HepG2 (cell line): ENCODE results near the gene CHM. TPM values are rescaled to one million over a fixed set of nuclear protein-coding genes. Genes with fewer than 3 reads are reported as not detected.

ENCODE experiments used
- ATAC-seq: fragments of 200-7000 bp; cut with Tn5 transposase; 3 replicates; pipeline ENCODE4 v1.9.1; 2020; ENCODE audit warnings: mild to moderate bottlenecking, moderate library complexity
- BruUV-seq: library from RNA; stranded (reverse); fragments of 400-500 nt; replicated peaks from 2 replicates; lab custom pipeline; 2021; lab: Mats Ljungman, UMichigan
- CTCF ChIA-PET: fragments of 300-600 bp; formaldehyde crosslinking; extraction: SDS; loops from one replicate; lab custom pipeline; 2021; ENCODE audit warnings: low total read pairs, inconsistent platforms, low intra/inter-chr PET ratio; lab: Yijun Ruan, JAX
- POLR2A ChIA-PET: fragments of 350-600 bp; sonication (Branson Sonifier 250); formaldehyde crosslinking; loops from one replicate; lab custom pipeline; 2020; ENCODE audit warnings: antibody characterized with exemption, inconsistent platforms; lab: Yijun Ruan, JAX
- DNase-seq: peaks from one replicate; pipeline ENCODE4 v3.0.0-alpha.2; 2015; ENCODE audit warnings: low spot score
- FAIRE-seq: peaks from 3 replicates; lab custom pipeline; 2011; peaks lifted over from hg19 to GRCh38; lab: Jason Lieb, UNC
- H2AFZ ChIP-seq: one replicate; pipeline ENCODE4 v1.6.1; 2011; ENCODE audit warnings: low read length, inconsistent platforms
- H3K27ac ChIP-seq: fragments of 300-600 bp; 3 replicates; pipeline ENCODE4 v1.8.0; 2011; ENCODE audit warnings: mixed run types, mild to moderate bottlenecking, mixed read lengths, low read length, inconsistent platforms; ENCODE audit not compliant: insufficient read depth; ENCODE audit errors: extremely low read length
- H3K27me3 ChIP-seq, 2 experiments: fragments of 200-600 bp in 1 of 2; 2 replicates in 1 of 2; 3 replicates in 1 of 2; pipeline versions ENCODE4 v1.6.0 to v1.8.0; 2011; ENCODE audit warnings: low read length in 2 of 2, mild to moderate bottlenecking in 2 of 2, moderate library complexity in 2 of 2, inconsistent platforms in 1 of 2; ENCODE audit not compliant: insufficient read depth in 2 of 2, control insufficient read depth in 1 of 2
- H3K36me3 ChIP-seq, 2 experiments: fragments of 200-600 bp in 1 of 2; replicated peaks in 1 of 2; 2 replicates in 1 of 2; 3 replicates in 1 of 2; pipeline versions ENCODE4 v1.5.1 to v1.8.0; 2011; ENCODE audit warnings: low read length in 2 of 2, inconsistent platforms in 1 of 2; ENCODE audit not compliant: insufficient read depth in 2 of 2, control insufficient read depth in 1 of 2
- H3K4me1 ChIP-seq: 2 replicates; pipeline ENCODE4 v1.5.1; 2012; ENCODE audit warnings: low read length, inconsistent platforms; ENCODE audit not compliant: insufficient read depth
- H3K4me2 ChIP-seq: 2 replicates; pipeline ENCODE4 v1.6.0; 2011; ENCODE audit warnings: low read depth, low read length, inconsistent platforms
- H3K4me3 ChIP-seq, 3 experiments: fragments of 200-600 bp in 1 of 3; sonication (generic), shearing (Covaris generic) in 1 of 3; replicated peaks in 1 of 3; 2 replicates each; pipeline ENCODE4 v1.5.1; 2011 to 2016; ENCODE audit warnings: low read length in 3 of 3, inconsistent platforms in 2 of 3, low read depth in 2 of 3, mild to moderate bottlenecking in 2 of 3, control low read depth in 1 of 3, mixed read lengths in 1 of 3; ENCODE audit not compliant: insufficient read depth in 1 of 3
- H3K79me2 ChIP-seq: one replicate; pipeline ENCODE4 v1.6.1; 2011; ENCODE audit warnings: low read length, inconsistent platforms; ENCODE audit not compliant: insufficient read depth
- H3K9ac ChIP-seq: 2 replicates; pipeline ENCODE4 v1.6.0; 2011; ENCODE audit warnings: mild to moderate bottlenecking, low read depth, low read length, inconsistent platforms; ENCODE audit not compliant: insufficient read depth
- H3K9me3 ChIP-seq: 2 replicates; pipeline ENCODE4 v1.5.1; 2012; ENCODE audit warnings: mild to moderate bottlenecking, low read length
- H4K20me1 ChIP-seq: 2 replicates; pipeline ENCODE4 v1.6.0; 2011; ENCODE audit warnings: inconsistent platforms, mild to moderate bottlenecking, low read length, moderate library complexity; ENCODE audit not compliant: insufficient read depth
- CHD2 ChIP-seq: IDR thresholded peaks from 2 replicates; pipeline ENCODE4 v1.6.1; 2011; ENCODE audit warnings: low read depth, low read length, improper control_type of control experiment
- CSRNP2 ChIP-seq: sonication (generic); formaldehyde crosslinking; conservative IDR thresholded peaks from 2 replicates; pipeline ENCODE4 v1.8.0; 2022; ENCODE audit warnings: low read depth, missing genetic modification reagents
- MED1 ChIP-seq: sonication (generic); formaldehyde crosslinking; IDR thresholded peaks from 2 replicates; pipeline ENCODE4 v1.4.0; 2020; ENCODE audit warnings: missing genetic modification reagents
- PLSCR1 ChIP-seq: sonication (generic); formaldehyde crosslinking; IDR thresholded peaks from 2 replicates; pipeline ENCODE4 v1.5.0; 2020; ENCODE audit warnings: missing genetic modification reagents, mild to moderate bottlenecking, borderline replicate concordance
- RORA ChIP-seq: sonication (generic); formaldehyde crosslinking; IDR thresholded peaks from 2 replicates; pipeline ENCODE4 v1.5.0; 2020; ENCODE audit warnings: mild to moderate bottlenecking, missing genetic modification reagents, moderate library complexity
- ZBTB3 ChIP-seq: sonication (generic); formaldehyde crosslinking; IDR thresholded peaks from 2 replicates; pipeline ENCODE4 v1.4.0; 2020; ENCODE audit warnings: low read depth, mild to moderate bottlenecking, moderate library complexity, missing genetic modification reagents, borderline replicate concordance
- ZFP1 ChIP-seq: IDR thresholded peaks from 2 replicates; pipeline ENCODE4 v1.6.1; 2016
- ZKSCAN5 ChIP-seq: sonication (generic); formaldehyde crosslinking; IDR thresholded peaks from 2 replicates; pipeline ENCODE4 v1.5.1; 2020; ENCODE audit warnings: mild to moderate bottlenecking, missing genetic modification reagents
- ZNF101 ChIP-seq: sonication (generic); formaldehyde crosslinking; IDR thresholded peaks from 2 replicates; pipeline ENCODE4 v1.4.0; 2020; ENCODE audit warnings: mild to moderate bottlenecking, low read depth, missing genetic modification reagents, borderline replicate concordance
- ZNF367 ChIP-seq: sonication (generic); formaldehyde crosslinking; IDR thresholded peaks from 2 replicates; pipeline ENCODE4 v1.4.0; 2020; ENCODE audit warnings: missing genetic modification reagents, borderline replicate concordance
- ZNF407 ChIP-seq: sonication (generic); formaldehyde crosslinking; IDR thresholded peaks from one replicate; pipeline ENCODE4 v1.5.1; 2020; ENCODE audit warnings: mild to moderate bottlenecking, missing genetic modification reagents; ENCODE audit errors: not compliant biosample characterization
- ZNF430 ChIP-seq: sonication (generic); formaldehyde crosslinking; IDR thresholded peaks from 2 replicates; pipeline ENCODE4 v1.9.0; 2021; ENCODE audit warnings: mild to moderate bottlenecking, missing genetic modification reagents
- ZNF552 ChIP-seq: sonication (generic); formaldehyde crosslinking; IDR thresholded peaks from 2 replicates; pipeline ENCODE4 v1.9.0; 2022; ENCODE audit warnings: missing genetic modification reagents, mild to moderate bottlenecking, borderline replicate concordance
- WGBS: methylation state at CpG from one replicate; pipeline ENCODE4 v1.1.6; 2017; ENCODE audit warnings: low lambda C conversion rate; 5-methylcytosine and 5-hydroxymethylcytosine counted together
- in situ Hi-C: cut with HindIII; loops from 2 replicates; pipeline ENCODE4 v1.10.0; 2017; ENCODE audit warnings: low pct_unique_long_range_greater_than_20kb; ENCODE audit not compliant: extremely low pct_ligation_motif_present
- intact Hi-C: fragments of 100-400 bp; cut with micrococcal nuclease; formaldehyde crosslinking; loops from one replicate; pipeline ENCODE4 v1.10.0; 2022; ENCODE audit not compliant: unreplicated experiment
- polyA plus RNA-seq, 8 experiments: library from polyadenylated mRNA; depleted of rRNA in 3 of 8; stranded (reverse) in 7 of 8; unstranded in 1 of 8; fragments of >200 nt; fragmentation: Illumina TruSeq in 4 of 8; extraction: Trizol in 4 of 8; gene quantifications; 2 replicates each; pipeline versions ENCODE4 v1.2.1 to v1.2.3, GENCODE V29; 2011 to 2016; ENCODE audit warnings: low read depth in 4 of 8, missing spikeins in 1 of 8, mixed read lengths in 1 of 8; ENCODE audit not compliant: insufficient read depth in 1 of 8
- total RNA-seq, 5 experiments: library from RNA; depleted of rRNA; stranded (reverse); fragments of >200 nt; fragmentation: Illumina TruSeq; extraction: Trizol; gene quantifications; 2 replicates each; pipeline ENCODE4 v1.2.3, GENCODE V29; 2016; ENCODE audit warnings: low read depth in 1 of 5

The CHM gene
- total and polyA plus RNA-seq, 2 of the 13 experiments (the other 11 are each of a cell fraction or from before 2014, with no cell fraction given) = 15.1 to 15.5 TPM

GRCh38 chrX:85897362-85898126 is 149.8 kb downstream of the CHM start:
- H3K27me3 ChIP-seq = no peaks in the 10 kb centered on the region
- no peaks in the 10 kb centered on the region for H4K20me1 ChIP-seq
- WGBS = 88% methylated on average over 7 of the region's 7 CpGs
- H3K79me2 ChIP-seq = no peaks in the 10 kb centered on the region
- no peak for TF ChIP-seq ZKSCAN5 (CRISPR knock-in tag)
- no peak for TF ChIP-seq ZNF407 (CRISPR knock-in tag)
- no peak for TF ChIP-seq ZNF552 (CRISPR knock-in tag)
- no peak for TF ChIP-seq ZBTB3 (CRISPR knock-in tag)
- TF ChIP-seq ZNF430 (CRISPR knock-in tag) = no peak
- TF ChIP-seq ZNF367 (CRISPR knock-in tag) = no peak
- no peak for TF ChIP-seq CHD2
- no peak for TF ChIP-seq ZFP1
- no peak for TF ChIP-seq RORA (CRISPR knock-in tag)
- no peak for TF ChIP-seq MED1 (CRISPR knock-in tag)
- no peak for TF ChIP-seq PLSCR1 (CRISPR knock-in tag)
- no peak for TF ChIP-seq ZNF101
- TF ChIP-seq CSRNP2 (CRISPR knock-in tag) = no peak
- ChIA-PET POLR2A (no interaction called here), CTCF (no interaction called here)
- no peak overlapping the region for H3K4me2 ChIP-seq
- no peak overlapping the region for H3K4me3 ChIP-seq
- no peak for FAIRE-seq
- intact Hi-C loops = no loop called here
- no peak overlapping the region for H3K9ac ChIP-seq
- no TSS peak for BruUV-seq
- H3K36me3 ChIP-seq = no peaks in the 10 kb centered on the region
- no peaks in the 10 kb centered on the region for H3K4me1 ChIP-seq
- in situ Hi-C loops = no loop called here
- no peak overlapping the region for H3K27ac ChIP-seq
- H3K9me3 ChIP-seq = no peaks in the 10 kb centered on the region
- DNase-seq = no peak
- ATAC-seq = no peak
- no peak overlapping the region for H2AFZ ChIP-seq
